ENCODE measurements around the gene S100A8. TPM values are rescaled to one million over a fixed set of nuclear protein-coding genes. Genes with fewer than 3 reads are reported as not detected.
"Not testable (repeated sequence)": the region's sequence is repeated elsewhere in the genome, so short reads cannot be mapped to it uniquely, and the experiment has no call there.

The S100A8 gene
- total RNA-seq, 4 donors from 2014 or later, result 1.6 to 7.4 TPM; not detected in 2

DNA sequence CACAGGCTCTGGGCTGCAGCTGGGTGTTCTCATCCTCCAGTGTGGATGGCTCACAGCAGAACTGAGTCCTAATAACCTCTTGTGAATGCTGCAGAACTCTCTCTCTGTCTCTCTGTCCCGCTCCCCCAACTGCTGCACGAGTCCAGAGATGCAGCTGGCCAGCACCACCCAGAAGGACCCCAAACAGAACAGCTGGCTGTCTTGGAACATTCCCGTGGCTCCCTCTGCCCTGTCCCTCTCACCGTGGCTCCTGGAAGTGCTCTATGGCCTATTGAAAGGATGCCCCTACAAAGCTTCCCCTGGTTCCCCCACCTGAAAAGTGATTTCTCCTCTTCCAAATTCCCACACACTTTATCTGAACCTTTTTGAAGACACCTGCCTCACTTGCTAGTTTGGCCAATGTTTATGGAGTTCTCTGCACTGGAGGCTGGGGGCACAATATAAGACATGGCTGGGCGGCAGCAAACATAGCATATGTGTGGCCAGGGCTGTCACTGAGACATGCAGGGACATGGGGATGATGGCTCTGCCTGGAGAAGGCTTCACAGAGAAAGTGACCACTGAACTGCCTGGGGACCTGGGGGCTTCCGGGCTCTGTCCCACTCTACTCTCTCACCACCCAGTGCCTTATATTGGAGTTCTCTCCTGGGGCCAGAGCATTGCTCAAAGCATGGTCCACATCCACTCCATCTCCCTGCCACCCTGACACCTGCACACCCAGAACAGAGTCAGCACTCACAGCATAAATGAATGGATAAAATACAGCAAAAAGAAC, 15.1 kb upstream of the S100A8 start:
- WGBS, 2 donors (ENCODE audit: low coverage in 1 of 2), result 70 to 90% methylated on average over 2 to 6 of the region's 6 CpGs
- in situ Hi-C loops (cut with MboI; ENCODE audit: low pct_ligation_motif_present in 1 of 4, low pct_unique_long_range_greater_than_20kb in 1 of 4, low sequenced_read_pairs in 3 of 4); H3K4me3 ChIP-seq; H3K27ac ChIP-seq; H3K9me3 ChIP-seq; H3K4me1 ChIP-seq; H3K36me3 ChIP-seq; H3K27me3 ChIP-seq; intact Hi-C loops (cut with DNase I; ENCODE audit: low total_unique reads); DNase-seq: not testable (repeated sequence)

DNA sequence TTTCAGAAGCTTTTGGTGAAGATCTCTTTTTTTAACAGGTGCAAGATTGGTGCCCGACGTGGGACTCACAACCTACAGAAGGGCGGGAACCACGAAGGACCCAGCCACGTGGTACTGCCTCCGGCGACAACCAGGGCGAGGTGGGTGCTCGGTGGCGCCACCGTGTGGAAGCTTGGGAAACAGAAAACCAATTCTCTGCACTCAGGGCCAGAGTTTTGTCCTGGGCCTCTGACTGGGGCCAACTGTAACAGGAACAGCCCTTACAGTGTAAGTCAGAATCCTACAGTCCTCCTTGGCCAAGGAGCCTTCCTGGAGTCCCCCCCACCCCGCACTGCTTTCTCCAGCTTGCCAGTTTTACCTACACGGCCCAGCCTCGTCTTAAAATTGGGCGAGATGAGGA, 13.9 kb upstream of the S100A8 start:
- intact Hi-C loops (cut with DNase I; ENCODE audit: low total_unique reads), result no loop called here
- Histone ChIP-seq H3K4me3 (no peak overlapping the region), H3K27me3 (peaks cover 6% of the 10 kb centered on the region), H3K9me3 (no peaks in the 10 kb centered on the region), H3K36me3 (no peaks in the 10 kb centered on the region), H3K4me1 (no peaks in the 10 kb centered on the region), H3K27ac (no peak overlapping the region)
- WGBS, 2 donors (ENCODE audit: low coverage in 1 of 2), result 38% methylated on average over 9 to 15 of the region's 15 CpGs
- in situ Hi-C loops (cut with MboI; ENCODE audit: low pct_ligation_motif_present in 1 of 4, low pct_unique_long_range_greater_than_20kb in 1 of 4, low sequenced_read_pairs in 3 of 4), result no loop called here
- TF ChIP-seq, protein P1, sequence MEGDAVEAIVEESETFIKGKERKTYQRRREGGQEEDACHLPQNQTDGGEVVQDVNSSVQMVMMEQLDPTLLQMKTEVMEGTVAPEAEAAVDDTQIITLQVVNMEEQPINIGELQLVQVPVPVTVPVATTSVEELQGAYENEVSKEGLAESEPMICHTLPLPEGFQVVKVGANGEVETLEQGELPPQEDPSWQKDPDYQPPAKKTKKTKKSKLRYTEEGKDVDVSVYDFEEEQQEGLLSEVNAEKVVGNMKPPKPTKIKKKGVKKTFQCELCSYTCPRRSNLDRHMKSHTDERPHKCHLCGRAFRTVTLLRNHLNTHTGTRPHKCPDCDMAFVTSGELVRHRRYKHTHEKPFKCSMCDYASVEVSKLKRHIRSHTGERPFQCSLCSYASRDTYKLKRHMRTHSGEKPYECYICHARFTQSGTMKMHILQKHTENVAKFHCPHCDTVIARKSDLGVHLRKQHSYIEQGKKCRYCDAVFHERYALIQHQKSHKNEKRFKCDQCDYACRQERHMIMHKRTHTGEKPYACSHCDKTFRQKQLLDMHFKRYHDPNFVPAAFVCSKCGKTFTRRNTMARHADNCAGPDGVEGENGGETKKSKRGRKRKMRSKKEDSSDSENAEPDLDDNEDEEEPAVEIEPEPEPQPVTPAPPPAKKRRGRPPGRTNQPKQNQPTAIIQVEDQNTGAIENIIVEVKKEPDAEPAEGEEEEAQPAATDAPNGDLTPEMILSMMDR (IDR thresholded peaks at IDR 0.05), result peak; percentile 20 to 50 (median 36)
- no peak for TF ChIP-seq POLR2A (IDR thresholded peaks at IDR 0.05)
- peak; percentile 33 for DNase-seq

DNA sequence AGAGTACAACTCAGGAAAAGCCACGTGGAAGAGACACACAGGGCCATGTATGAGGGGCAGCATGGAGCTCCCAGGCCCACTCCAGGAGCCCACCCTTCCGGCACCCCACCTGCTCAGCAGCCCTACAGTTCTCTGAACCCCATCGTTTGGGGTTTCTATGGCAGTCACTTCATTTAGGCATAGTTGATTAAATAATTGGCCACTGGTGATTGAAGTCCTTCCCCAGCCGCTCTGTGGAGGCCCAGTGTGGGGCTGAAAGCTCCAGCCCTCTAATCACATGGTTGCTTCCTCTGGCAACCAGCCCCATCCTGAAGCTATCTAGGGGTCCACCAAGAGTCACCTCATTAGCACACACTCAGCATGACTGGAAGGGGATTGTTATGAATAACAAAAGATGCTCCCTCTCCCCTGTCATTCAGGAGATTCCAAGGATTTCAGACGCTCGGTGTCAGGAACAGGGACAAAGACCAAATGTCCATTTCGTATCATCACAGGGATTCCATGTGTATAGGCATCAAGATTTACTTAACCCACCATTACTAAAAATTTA, 13.3 kb upstream of the S100A8 start:
- no peak overlapping the region for H3K4me3 ChIP-seq
- WGBS, 2 donors (ENCODE audit: low coverage in 1 of 2), result 83% methylated on average over 7 of the region's 7 CpGs; no CpG with 5 or more reads in 1 of the 2 donors
- DNase-seq, result no peak
- TF ChIP-seq, protein P1 (IDR thresholded peaks at IDR 0.05), result no peak
- no peak for TF ChIP-seq EP300 (IDR thresholded peaks at IDR 0.05; ENCODE audit: low read depth)
- TF ChIP-seq POLR2A (IDR thresholded peaks at IDR 0.05), result no peak
- TF ChIP-seq POLR2AphosphoS5 (IDR thresholded peaks at IDR 0.05), result no peak
- H3K4me1 ChIP-seq, result no peaks in the 10 kb centered on the region
- intact Hi-C loops (cut with DNase I; ENCODE audit: low total_unique reads) (no loop called here), in situ Hi-C loops (cut with MboI; ENCODE audit: low pct_ligation_motif_present in 1 of 4, low pct_unique_long_range_greater_than_20kb in 1 of 4, low sequenced_read_pairs in 3 of 4) (no loop called here)
- H3K27ac ChIP-seq, result no peak overlapping the region
- peaks cover 6% of the 10 kb centered on the region for H3K27me3 ChIP-seq
- no peaks in the 10 kb centered on the region for H3K9me3 ChIP-seq
- H3K36me3 ChIP-seq, result no peaks in the 10 kb centered on the region

DNA sequence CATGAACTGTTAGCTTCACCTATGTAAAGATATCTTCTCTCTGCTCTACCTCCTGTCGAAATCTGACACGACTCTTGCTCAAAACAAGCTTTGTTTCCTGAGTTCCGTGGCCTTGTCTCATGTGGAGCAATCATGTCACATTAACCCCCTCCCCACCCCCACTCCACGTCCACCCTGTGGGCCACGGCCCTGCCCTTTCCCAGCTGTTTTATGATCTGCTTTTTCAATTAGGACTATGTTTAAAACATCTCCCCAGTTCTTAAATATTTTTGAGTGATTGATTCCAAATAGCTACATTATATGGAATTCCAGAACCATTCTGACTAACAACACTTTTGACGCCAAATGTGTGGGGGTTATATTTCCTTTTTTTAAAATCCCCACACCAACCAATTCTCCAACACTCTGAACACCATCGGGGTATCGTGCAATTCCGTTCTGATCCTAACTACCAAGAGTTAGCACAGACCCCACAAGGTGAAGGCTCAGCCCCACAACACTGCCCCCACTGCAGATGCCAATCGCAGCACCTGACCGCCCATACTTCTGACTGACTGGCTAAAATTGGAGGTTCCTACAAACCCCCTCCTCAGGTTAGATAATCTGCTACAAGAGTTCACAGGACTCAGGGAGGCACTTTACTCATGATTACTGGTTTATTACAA, 12.7 kb upstream of the S100A8 start:
- H3K36me3 ChIP-seq, result no peaks in the 10 kb centered on the region
- peaks cover 6% of the 10 kb centered on the region for H3K27me3 ChIP-seq
- H3K9me3 ChIP-seq, result no peaks in the 10 kb centered on the region
- H3K4me3 ChIP-seq, result no peak overlapping the region
- intact Hi-C loops (cut with DNase I; ENCODE audit: low total_unique reads) (no loop called here), in situ Hi-C loops (cut with MboI; ENCODE audit: low pct_ligation_motif_present in 1 of 4, low pct_unique_long_range_greater_than_20kb in 1 of 4, low sequenced_read_pairs in 3 of 4) (no loop called here)
- TF ChIP-seq, protein P1 (IDR thresholded peaks at IDR 0.05), result no peak
- TF ChIP-seq POLR2A (IDR thresholded peaks at IDR 0.05) (no peak), POLR2AphosphoS5 (IDR thresholded peaks at IDR 0.05) (no peak), EP300 (IDR thresholded peaks at IDR 0.05; ENCODE audit: low read depth) (no peak)
- DNase-seq, result no peak
- no peak overlapping the region for H3K27ac ChIP-seq
- WGBS, 2 donors (ENCODE audit: low coverage in 1 of 2), result 80% methylated on average over 1 to 11 of the region's 11 CpGs
- H3K4me1 ChIP-seq, result no peaks in the 10 kb centered on the region
